ENCODE measurements around the gene ADGRF3.

Gene ADGRF3

GRCh38 chr2:26352892-26353291, 6.3 kb upstream of the ADGRF3 start:
- Histone ChIP-seq H3K4me3 (ENCODE audit: low read depth, low read length, poor library complexity, severe bottlenecking) (no peak overlapping the region), H4K20me1 (ENCODE audit: insufficient read depth, low read length) (no peaks in the 10 kb centered on the region), H3K36me3 (ENCODE audit: insufficient read depth, low read length) (peaks cover 21% of the 10 kb centered on the region; the same call in 1 of the 2 replicates), H3K4me1 (ENCODE audit: insufficient read depth, low read length, severe bottlenecking) (peaks cover 9% of the 10 kb centered on the region), H3K79me2 (ENCODE audit: insufficient read depth, low read length) (peaks cover 90% of the 10 kb centered on the region), H3K27me3 (ENCODE audit: insufficient read depth, low read length) (no peaks in the 10 kb centered on the region), H3F3A (ENCODE audit: insufficient read depth, low read length) (no peaks in the 10 kb centered on the region), H3K9me2 (ENCODE audit: low read depth, low read length) (no peaks in the 10 kb centered on the region), H2AFZ (ENCODE audit: low read length) (no peak overlapping the region), H3K9me3 (ENCODE audit: low read length) (no peaks in the 10 kb centered on the region), H3K9ac (ENCODE audit: low read length) (no peak overlapping the region), H3K4me2 (ENCODE audit: low read length) (no peak overlapping the region), H3K27ac (ENCODE audit: low read depth, low read length, poor library complexity, severe bottlenecking) (no peak overlapping the region)
- TF ChIP-seq EZH2 (IDR thresholded peaks at IDR 0.05; ENCODE audit: borderline replicate concordance, low read length) (no peak), CTCF (IDR thresholded peaks at IDR 0.05; ENCODE audit: low read length) (no peak)

- no peaks in the 10 kb centered on the region for H3F3A ChIP-seq (ENCODE audit: insufficient read depth, low read length)
- H3K9me3 ChIP-seq (ENCODE audit: low read length), result no peaks in the 10 kb centered on the region
- no peak overlapping the region for H3K4me2 ChIP-seq (ENCODE audit: low read length)
- TF ChIP-seq EZH2 (IDR thresholded peaks at IDR 0.05; ENCODE audit: borderline replicate concordance, low read length) (no peak), CTCF (IDR thresholded peaks at IDR 0.05; ENCODE audit: low read length) (no peak)
- no peak overlapping the region for H3K9ac ChIP-seq (ENCODE audit: low read length)
- H3K27ac ChIP-seq (ENCODE audit: low read depth, low read length, poor library complexity, severe bottlenecking), result no peak overlapping the region
- no peaks in the 10 kb centered on the region for H3K27me3 ChIP-seq (ENCODE audit: insufficient read depth, low read length)
- H3K9me2 ChIP-seq (ENCODE audit: low read depth, low read length), result no peaks in the 10 kb centered on the region
- H3K79me2 ChIP-seq (ENCODE audit: insufficient read depth, low read length), result peaks cover 93% of the 10 kb centered on the region
- peaks cover 19% of the 10 kb centered on the region for H3K4me1 ChIP-seq (ENCODE audit: insufficient read depth, low read length, severe bottlenecking)
- H3K36me3 ChIP-seq (ENCODE audit: insufficient read depth, low read length), result peaks cover 13% of the 10 kb centered on the region; the same call in 1 of the 2 replicates
- no peaks in the 10 kb centered on the region for H4K20me1 ChIP-seq (ENCODE audit: insufficient read depth, low read length)
- no peak overlapping the region for H2AFZ ChIP-seq (ENCODE audit: low read length)
- H3K4me3 ChIP-seq (ENCODE audit: low read depth, low read length, poor library complexity, severe bottlenecking), result no peak overlapping the region
These were observed 4.9 kb upstream of the ADGRF3 start for GRCh38 chr2:26351375-26352090.

GRCh38 chr2:26349690-26350089, 3.1 kb upstream of the ADGRF3 start:
- Histone ChIP-seq H2AFZ (ENCODE audit: low read length) (no peak overlapping the region), H3K9ac (ENCODE audit: low read length) (no peak overlapping the region), H3K9me3 (ENCODE audit: low read length) (no peaks in the 10 kb centered on the region), H3K36me3 (ENCODE audit: insufficient read depth, low read length) (peaks cover 9% of the 10 kb centered on the region; the same call in 1 of the 2 replicates), H3K27ac (ENCODE audit: low read depth, low read length, poor library complexity, severe bottlenecking) (no peak overlapping the region), H3F3A (ENCODE audit: insufficient read depth, low read length) (no peaks in the 10 kb centered on the region), H4K20me1 (ENCODE audit: insufficient read depth, low read length) (no peaks in the 10 kb centered on the region), H3K79me2 (ENCODE audit: insufficient read depth, low read length) (peaks cover 78% of the 10 kb centered on the region), H3K9me2 (ENCODE audit: low read depth, low read length) (no peaks in the 10 kb centered on the region), H3K27me3 (ENCODE audit: insufficient read depth, low read length) (no peaks in the 10 kb centered on the region), H3K4me2 (ENCODE audit: low read length) (no peak overlapping the region), H3K4me3 (ENCODE audit: low read depth, low read length, poor library complexity, severe bottlenecking) (no peak overlapping the region), H3K4me1 (ENCODE audit: insufficient read depth, low read length, severe bottlenecking) (peaks cover 24% of the 10 kb centered on the region)
- TF ChIP-seq CTCF (IDR thresholded peaks at IDR 0.05; ENCODE audit: low read length), result no peak
- TF ChIP-seq EZH2 (IDR thresholded peaks at IDR 0.05; ENCODE audit: borderline replicate concordance, low read length), result no peak

Data from OCI-LY1 (cell line).